Kasumi-1 (cell line): ENCODE measurements around the gene FXYD5.
A peak's percentile ranks its signal among the peaks of the same experiment; 100 is the strongest.
"Not testable (repeated sequence)": the region's sequence is repeated elsewhere in the genome, so short reads cannot be mapped to it uniquely, and the experiment has no call there.

ENCODE experiments used
- DNase-seq, 2 experiments: peaks; one replicate each; lab custom pipeline; 2025; lab: John Stamatoyannopoulos, UW

FXYD5 gene

GRCh38 chr19:35119578-35120155, 34.9 kb upstream of the FXYD5 start:
- DNase-seq, result no peak

GRCh38 chr19:35120492-35120891, 34.0 kb upstream of the FXYD5 start:
- no peak for DNase-seq

DNA sequence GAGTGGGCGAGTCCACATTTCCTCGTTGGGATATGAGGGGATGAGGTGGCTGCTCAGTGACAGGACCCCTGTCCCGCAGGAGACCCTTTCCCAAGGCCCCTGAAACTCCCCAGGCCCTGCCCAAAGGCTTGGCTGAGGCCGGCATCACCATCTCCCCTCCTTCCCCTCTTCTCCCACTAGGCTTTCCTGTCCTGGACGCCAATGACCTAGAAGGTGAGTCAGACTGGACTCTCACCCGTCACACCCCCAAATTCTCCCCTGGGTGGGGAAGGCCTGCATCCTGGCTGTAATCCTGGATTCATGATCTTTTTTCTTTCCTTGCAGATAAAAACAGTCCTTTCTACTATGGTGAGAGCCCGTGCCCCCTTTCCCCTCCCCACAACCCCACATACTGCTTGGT, 33.6 kb upstream of the FXYD5 start:
- no peak for DNase-seq

DNA sequence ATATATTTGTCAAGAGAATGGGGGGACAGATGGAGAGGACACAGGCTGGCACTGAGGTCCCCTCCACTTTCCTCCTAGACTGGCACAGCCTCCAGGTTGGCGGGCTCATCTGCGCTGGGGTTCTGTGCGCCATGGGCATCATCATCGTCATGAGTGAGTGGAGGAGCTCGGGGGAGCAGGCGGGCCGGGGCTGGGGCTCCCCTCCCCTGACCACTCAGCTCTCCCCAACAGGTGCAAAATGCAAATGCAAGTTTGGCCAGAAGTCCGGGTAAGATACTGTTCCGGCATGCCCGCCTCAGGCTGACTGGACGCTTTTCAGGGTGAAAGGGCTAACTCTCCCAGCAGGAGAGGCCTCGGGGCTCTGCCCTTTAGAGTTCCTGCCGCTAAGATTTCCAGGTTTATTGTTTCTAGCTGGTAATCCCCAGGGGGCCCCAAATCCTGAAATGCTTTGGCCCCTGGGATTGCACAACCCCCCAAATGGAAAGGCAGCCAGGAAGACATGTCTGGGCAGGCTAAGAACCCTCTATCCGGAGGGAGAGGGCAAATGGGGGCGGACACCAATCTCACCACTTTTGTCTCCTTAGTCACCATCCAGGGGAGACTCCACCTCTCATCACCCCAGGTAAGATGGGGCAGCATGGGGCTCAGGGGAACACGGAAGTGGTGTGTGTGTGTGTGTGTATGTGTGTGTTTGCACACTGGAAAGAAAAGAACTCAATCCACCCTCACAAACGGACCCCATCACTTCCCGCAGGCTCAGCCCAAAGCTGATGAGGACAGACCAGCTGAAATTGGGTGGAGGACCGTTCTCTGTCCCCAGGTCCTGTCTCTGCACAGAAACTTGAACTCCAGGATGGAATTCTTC, 31.6 kb upstream of the FXYD5 start:
- no peak for DNase-seq

DNA sequence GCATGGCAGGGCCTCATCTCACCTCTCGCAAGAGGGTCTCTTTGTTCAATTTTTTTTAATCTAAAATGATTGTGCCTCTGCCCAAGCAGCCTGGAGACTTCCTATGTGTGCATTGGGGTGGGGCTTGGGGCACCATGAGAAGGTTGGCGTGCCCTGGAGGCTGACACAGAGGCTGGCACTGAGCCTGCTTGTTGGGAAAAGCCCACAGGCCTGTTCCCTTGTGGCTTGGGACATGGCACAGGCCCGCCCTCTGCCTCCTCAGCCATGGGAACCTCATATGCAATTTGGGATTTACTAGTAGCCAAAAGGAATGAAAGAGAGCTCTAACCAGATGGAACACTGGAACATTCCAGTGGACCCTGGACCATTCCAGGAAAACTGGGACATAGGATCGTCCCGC, 31.0 kb upstream of the FXYD5 start:
- no peak for DNase-seq

DNA sequence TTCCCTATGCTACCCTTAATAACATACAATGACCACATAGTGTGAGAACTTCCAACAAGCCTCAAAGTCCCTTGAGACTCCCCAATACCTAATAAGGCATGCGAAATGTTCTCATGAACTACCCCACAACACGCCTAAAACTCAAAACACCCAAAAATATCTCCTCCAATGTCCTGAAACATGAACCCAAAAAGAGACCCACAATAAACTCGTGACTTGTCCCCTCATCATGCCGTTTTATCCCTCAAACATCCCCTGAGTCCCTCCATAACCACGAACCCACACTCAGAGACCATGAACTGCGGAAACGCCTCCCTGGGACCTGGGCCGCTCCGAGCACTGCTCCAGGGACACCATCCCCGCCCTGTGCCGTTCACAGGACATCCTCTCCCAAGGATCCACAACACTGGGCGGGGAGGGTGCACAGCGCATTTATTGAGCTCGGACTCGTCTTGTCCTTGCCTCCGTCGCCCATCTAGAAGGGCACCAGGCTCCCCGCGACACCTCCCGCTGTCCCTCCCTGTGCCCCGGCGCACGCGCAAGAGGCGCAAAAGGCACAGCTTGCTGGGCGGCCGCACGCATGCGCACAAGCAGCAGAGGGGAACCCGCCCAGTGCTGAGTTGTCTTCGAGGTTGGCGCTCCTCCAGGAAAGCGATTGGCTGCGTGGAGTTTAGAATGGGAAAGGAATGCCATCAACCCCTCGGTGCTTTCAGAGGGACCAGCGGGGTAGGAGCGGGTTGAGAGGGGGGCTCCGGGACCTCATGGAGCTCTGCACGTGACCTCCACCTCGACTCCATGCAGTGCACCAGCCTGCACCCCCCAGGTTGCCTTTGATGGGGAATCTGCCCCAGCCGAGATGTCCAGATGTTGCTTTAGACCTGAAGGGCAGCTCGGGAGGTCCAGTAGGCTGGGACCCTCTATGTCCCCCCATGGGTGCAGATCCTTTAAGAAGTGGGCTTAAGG, 30.2 kb upstream of the FXYD5 start:
- peak; percentile 51 to 54 for DNase-seq

DNA sequence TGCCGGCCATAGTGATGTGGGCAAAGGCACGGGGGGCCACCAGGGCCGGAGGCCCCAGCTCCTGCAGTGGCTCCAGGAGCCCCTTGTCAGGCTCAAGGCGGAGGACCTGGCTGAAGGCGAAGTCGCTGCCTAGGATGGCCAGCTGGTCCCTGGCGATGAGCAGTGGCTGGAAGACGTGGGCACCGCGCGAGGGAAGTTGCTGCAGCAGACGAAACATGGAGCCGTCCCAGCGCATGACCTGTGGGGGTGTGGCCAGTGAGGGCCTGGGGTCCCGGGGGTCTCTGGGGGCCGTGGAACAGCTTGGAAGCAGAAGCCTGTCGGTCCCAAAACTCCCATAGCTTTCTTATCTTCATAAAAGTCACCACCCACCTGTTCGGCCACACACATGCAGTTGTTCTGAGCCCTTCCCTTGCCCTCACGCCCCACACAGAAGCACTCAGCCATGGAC, 29.2 kb upstream of the FXYD5 start:
- DNase-seq, result no peak

DNA sequence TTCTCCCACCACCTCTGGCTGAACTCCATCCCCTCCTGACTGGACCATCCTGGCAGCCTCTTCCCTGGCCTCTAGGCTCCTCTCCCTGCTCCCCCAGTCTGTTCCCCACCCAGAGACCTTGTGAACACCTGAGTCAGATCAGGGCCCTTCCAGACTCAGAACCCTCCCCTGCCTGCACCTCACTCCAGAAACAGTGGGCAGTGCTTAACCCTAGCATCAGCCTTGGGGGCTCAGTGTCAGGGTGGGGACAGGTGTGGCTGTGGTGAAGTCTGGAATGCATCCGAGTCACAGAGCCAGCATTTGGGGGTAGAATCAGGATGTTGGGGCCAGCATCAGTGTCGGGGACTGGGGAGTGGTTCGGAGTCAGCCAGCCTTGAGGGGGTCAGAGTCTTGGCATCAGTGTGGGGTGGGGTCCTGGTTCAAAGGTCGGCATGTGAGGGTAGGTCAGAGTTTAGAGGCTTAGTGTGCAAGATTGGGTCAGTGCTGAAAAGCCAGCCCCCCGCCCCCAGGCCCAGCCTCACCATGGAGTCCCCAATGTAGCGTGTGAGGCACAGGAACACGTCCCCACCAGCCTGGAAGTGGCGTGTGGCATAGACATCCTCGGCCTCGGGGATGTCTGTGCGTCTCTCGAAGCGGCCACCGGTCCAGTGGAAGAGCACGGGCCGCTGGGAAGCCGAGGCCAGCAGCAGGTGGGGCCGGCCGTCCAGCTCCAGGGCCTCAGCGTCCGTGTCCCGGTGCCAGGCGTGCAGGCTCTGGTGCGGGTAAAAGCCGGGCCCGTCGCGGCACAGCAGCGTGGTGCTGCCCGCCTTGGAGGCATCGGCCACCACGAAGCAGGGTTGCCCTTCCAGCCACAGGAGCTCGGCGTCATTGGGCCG, 28.5 kb upstream of the FXYD5 start:
- no peak for DNase-seq

GRCh38 chr19:35126624-35126959, 27.9 kb upstream of the FXYD5 start:
- no peak for DNase-seq

DNA sequence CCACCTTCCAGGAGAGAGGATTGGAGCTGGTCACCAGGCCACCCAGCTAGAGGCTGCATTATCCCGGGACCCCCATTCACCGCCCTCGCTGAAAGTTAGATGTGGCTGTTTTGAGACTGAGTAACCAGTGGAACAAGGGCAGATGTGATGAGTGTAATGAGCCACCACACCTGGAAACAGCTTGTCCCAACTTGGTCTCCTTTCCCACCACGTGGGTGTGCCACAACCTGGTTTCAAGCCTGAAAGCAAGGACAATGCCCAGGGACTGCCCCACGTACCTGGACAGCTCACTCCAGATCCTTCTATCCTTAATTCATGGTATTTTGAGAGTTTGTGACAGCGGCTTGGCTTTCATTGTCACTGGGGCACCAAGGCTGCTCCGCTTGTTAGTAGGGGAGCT, 26.7 kb upstream of the FXYD5 start:
- no peak for DNase-seq

GRCh38 chr19:35128398-35129057, 26.0 kb upstream of the FXYD5 start:
- no peak for DNase-seq

GRCh38 chr19:35129724-35130274, 24.7 kb upstream of the FXYD5 start:
- not testable (repeated sequence) for DNase-seq

DNA sequence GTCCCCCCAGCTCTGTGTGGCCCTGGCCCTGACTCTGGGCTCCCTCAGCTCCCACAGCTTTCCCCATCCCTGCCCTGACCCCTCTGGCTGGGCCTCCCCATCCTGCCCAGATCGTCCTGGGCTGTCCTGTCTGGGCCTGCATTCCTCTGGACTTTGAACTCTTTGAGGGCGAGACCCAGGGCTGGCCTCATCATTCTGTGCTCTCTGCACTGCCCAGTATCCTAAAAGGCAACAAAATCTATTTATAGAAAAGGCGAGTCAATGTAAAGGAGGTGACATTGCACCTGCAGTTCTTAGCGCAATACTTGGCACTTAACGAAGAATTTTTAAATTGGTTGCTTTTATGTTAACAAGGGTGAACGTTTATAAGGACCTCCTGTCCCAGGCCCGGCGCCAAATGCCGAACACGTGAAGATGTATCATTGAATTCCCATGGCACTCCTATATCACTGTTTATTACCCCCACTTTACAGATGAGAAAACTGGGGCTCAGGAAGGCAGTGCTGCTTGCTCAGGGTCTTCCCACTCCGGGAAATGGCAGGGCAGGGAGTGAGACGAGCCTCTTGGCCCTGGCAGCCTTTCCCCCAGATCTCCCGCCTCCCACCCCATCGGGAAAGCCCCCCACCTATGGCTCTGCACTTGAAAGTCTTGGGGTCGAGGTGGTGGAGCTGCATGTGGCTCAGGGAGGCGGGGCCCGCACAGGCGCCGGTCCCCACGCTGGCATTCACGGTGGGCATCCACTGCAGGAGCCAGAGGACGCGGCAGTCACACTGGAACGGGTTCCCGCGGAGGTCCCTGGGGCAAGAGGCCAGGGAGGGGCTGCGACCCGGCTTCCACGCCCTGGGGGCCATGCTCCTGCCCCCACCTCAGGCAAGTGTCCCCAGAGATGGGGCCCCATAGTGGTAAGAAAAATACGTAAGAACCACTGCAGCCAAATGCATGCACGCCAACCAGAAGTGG, 23.5 kb upstream of the FXYD5 start:
- no peak for DNase-seq

DNA sequence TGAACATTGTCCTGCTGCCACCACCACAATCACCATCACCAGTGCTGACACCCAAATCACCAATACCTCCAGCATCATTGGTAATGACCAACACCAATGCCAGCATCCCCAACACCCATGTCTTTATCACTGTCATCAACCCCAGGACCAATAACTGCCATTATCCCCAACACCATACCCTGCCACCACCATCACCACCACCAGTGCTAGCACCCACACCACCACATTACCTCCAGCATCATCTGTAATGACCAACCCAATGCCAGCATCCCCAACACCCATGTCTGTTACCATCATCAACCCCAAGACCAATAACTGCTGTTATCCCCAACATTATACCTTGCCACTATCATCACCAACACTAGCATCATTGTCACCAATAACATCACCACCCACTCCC, 22.3 kb upstream of the FXYD5 start:
- no peak for DNase-seq

DNA sequence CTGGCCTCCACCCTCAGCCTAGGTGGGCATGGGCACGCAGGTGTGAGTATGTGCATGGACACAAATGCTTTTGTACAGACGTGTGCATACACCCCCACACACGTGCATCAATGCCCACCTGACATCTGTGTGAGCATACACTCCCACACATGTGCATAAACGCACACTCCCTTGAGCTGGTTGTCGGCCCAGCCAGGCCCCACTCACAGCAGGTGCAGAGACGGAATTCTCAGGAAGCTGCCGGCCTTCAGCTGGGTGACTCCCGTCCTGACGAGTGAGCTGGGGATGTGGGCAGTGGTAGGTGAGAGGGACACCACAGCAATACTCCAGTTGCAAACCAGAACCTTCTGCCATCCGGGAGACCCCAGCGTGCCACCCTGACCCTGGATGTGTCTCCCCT, 20.7 kb upstream of the FXYD5 start:
- DNase-seq, result no peak

- DNase-seq, result no peak
These were observed 19.8 kb upstream of the FXYD5 start, which contains the start of gene LGI4 for GRCh38 chr19:35134601-35135242. LGI4 (minus strand) TSS chr19:35135059; CDS start chr19:35134680, 379 bp downstream.

DNA sequence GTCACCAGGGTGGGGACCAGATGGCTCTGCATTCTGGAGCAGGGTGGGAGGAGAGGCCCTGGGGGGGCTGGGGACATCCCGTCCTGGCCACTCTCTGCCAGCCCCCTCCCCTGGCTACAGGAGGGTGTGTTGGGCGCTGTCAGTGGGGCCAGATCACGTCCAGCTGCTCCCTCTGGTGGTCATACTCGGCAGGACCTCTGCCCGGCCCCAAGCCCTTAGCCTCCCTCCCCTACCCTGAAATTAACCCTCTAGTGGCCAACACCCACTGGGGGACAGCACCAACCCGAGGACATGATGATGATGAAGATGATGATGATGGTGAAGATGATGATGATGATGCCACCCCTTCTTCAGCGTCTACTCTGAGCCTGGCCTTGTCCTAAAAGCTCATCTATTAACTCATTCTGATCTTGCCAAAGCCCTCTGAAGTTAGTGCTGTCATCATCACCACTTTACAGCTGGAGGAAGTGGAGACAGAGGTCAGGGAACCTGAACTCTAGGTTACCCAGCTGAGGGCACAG, 19.1 kb upstream of the FXYD5 start:
- peak; percentile 42 to 59 for DNase-seq

DNA sequence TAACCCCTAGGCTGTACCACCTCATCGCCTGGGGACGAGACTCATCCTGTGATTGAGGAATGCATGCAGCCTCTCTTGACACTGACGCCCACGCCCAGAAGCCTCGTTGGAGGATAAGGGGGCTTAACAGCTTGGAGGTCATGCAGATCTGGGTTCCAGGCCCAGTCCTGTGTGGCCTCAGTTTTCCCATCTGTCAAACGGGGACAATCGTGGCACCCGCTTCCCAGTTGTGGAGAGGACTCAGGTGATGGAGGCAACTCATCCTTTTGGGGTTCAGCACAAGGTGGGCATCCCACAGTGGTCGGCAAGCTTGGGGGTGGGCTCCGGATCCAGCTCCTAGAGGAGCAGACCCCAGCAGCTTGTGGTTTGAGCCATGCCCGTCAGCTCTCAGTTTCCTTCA, 18.3 kb upstream of the FXYD5 start:
- DNase-seq, result no peak
